SU-DHL-6 (cell line): Measurements from ENCODE around the gene SERINC3.

ENCODE experiments used
- H2AFZ ChIP-seq: fragments of 200-600 bp; sonication (generic); 2 replicates; pipeline ENCODE4 v1.6.1; 2014; ENCODE audit warnings: low read depth, mild to moderate bottlenecking, moderate library complexity, mixed read lengths, antibody characterized with exemption, low read length; ENCODE audit not compliant: severe bottlenecking
- H3F3A ChIP-seq: fragments of 200-600 bp; shearing (Covaris generic); 2 replicates; pipeline ENCODE4 v1.6.0; 2016; ENCODE audit warnings: antibody characterized with exemption, mild to moderate bottlenecking; ENCODE audit not compliant: insufficient read depth
- H3K27ac ChIP-seq: fragments of 200-600 bp; sonication (generic); 2 replicates; pipeline ENCODE4 v1.5.1; 2016; ENCODE audit warnings: low read depth, mild to moderate bottlenecking, low read length, moderate library complexity, mixed read lengths
- H3K27me3 ChIP-seq: fragments of 200-600 bp; sonication (generic), shearing (Covaris generic); 2 replicates; pipeline ENCODE4 v1.6.0; 2014; ENCODE audit warnings: mild to moderate bottlenecking, low read length
- H3K36me3 ChIP-seq: fragments of 200-600 bp; sonication (generic); 2 replicates; pipeline ENCODE4 v1.6.1; 2014; ENCODE audit warnings: mild to moderate bottlenecking, low read length, mixed read lengths
- H3K4me2 ChIP-seq: fragments of 300-600, 200-600 bp; shearing (Covaris generic), sonication (generic); 2 replicates; pipeline ENCODE4 v1.6.0; 2014; ENCODE audit warnings: low read length, low read depth, mild to moderate bottlenecking; ENCODE audit not compliant: poor library complexity, severe bottlenecking
- H3K4me3 ChIP-seq: fragments of 200-600 bp; sonication (generic); 2 replicates; pipeline ENCODE4 v1.5.1; 2014; ENCODE audit warnings: antibody characterized with exemption, low read length, mild to moderate bottlenecking, mixed read lengths; ENCODE audit not compliant: insufficient read depth, poor library complexity, severe bottlenecking
- H3K79me2 ChIP-seq: fragments of 200-600 bp; sonication (generic); 2 replicates; pipeline ENCODE4 v1.6.1; 2014; ENCODE audit warnings: mild to moderate bottlenecking, low read length, moderate library complexity; ENCODE audit not compliant: insufficient read depth
- H3K9ac ChIP-seq: fragments of 200-600 bp; sonication (generic); 2 replicates; pipeline ENCODE4 v1.7.0; 2014; ENCODE audit warnings: mild to moderate bottlenecking, low read length
- H3K9me2 ChIP-seq: fragments of 200-600 bp; sonication (generic); replicated peaks from 2 replicates; pipeline ENCODE4 v1.6.1; 2014; ENCODE audit warnings: low read length; ENCODE audit not compliant: insufficient read depth
- H3K9me3 ChIP-seq: fragments of 200-600 bp; sonication (generic); 2 replicates; pipeline ENCODE4 v1.6.1; 2014; ENCODE audit warnings: low read length, mixed read lengths; ENCODE audit not compliant: insufficient read depth
- H4K20me1 ChIP-seq: fragments of 200-600 bp; sonication (generic); 2 replicates; pipeline ENCODE4 v1.6.1; 2014; ENCODE audit warnings: low read depth, mild to moderate bottlenecking, antibody characterized with exemption, low read length, moderate library complexity, mixed read lengths
- CTCF ChIP-seq: fragments of 200-600 bp; sonication (generic); IDR thresholded peaks from one replicate; pipeline ENCODE4 v1.5.1; 2017; ENCODE audit warnings: antibody characterized with exemption, mild to moderate bottlenecking, low read length, moderate library complexity; ENCODE audit not compliant: insufficient read depth, poor library complexity, severe bottlenecking
- EZH2phosphoT487 ChIP-seq: fragments of 200-600 bp; sonication (generic), shearing (Covaris generic); conservative IDR thresholded peaks from 2 replicates; pipeline ENCODE4 v1.6.1; 2018; ENCODE audit warnings: mild to moderate bottlenecking, antibody characterized with exemption, low read length, moderate library complexity, mixed read lengths

SERINC3 gene

GRCh38 chr20:44464514-44464913 is 57.4 kb downstream of the SERINC3 start:
- Histone ChIP-seq H2AFZ (no peak overlapping the region), H3K79me2 (no peaks in the 10 kb centered on the region), H3K9me2 (no peaks in the 10 kb centered on the region), H3K36me3 (no peaks in the 10 kb centered on the region), H4K20me1 (no peaks in the 10 kb centered on the region), H3K27ac (no peak overlapping the region), H3K4me3 (no peak overlapping the region), H3F3A (no peaks in the 10 kb centered on the region), H3K4me2 (no peak overlapping the region), H3K9me3 (no peaks in the 10 kb centered on the region), H3K9ac (no peak overlapping the region), H3K27me3 (no peaks in the 10 kb centered on the region)
- TF ChIP-seq CTCF (no peak), EZH2phosphoT487 (no peak)

DNA sequence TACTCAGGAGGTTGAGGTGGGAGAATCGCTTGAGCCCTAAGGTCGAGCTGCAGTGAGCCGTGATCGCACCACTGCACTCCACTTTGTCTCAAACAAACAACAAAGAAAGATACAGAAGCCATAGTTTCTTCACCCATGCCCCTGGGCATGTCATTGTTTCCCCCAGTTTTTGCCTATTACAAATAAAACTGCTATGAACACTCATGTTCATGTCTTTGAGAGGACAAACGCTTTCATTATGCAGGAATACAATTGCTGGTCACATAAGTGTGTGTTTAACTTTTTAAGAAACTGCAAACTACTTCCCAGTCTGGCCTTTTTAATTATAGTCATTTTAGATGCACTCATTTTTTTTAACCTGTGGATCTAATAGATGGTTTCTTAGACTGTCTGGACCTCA is 58.4 kb downstream of the SERINC3 start:
- H4K20me1 ChIP-seq, result no peaks in the 10 kb centered on the region
- no peak overlapping the region for H2AFZ ChIP-seq
- H3K4me2 ChIP-seq, result no peak overlapping the region
- H3K4me3 ChIP-seq, result no peak overlapping the region
- H3K9ac ChIP-seq, result no peak overlapping the region
- no peaks in the 10 kb centered on the region for H3K79me2 ChIP-seq
- H3K9me3 ChIP-seq, result no peaks in the 10 kb centered on the region
- no peak overlapping the region for H3K27ac ChIP-seq
- TF ChIP-seq EZH2phosphoT487, result no peak
- TF ChIP-seq CTCF, result no peak
- no peaks in the 10 kb centered on the region for H3K27me3 ChIP-seq
- H3K9me2 ChIP-seq, result no peaks in the 10 kb centered on the region
- no peaks in the 10 kb centered on the region for H3K36me3 ChIP-seq
- no peaks in the 10 kb centered on the region for H3F3A ChIP-seq

GRCh38 chr20:44461803-44462174 is 60.1 kb downstream of the SERINC3 start:
- Histone ChIP-seq H3K4me2 (no peak overlapping the region), H3K79me2 (no peaks in the 10 kb centered on the region), H4K20me1 (no peaks in the 10 kb centered on the region), H3F3A (no peaks in the 10 kb centered on the region), H3K36me3 (no peaks in the 10 kb centered on the region), H3K9ac (no peak overlapping the region), H3K27ac (no peak overlapping the region), H3K27me3 (no peaks in the 10 kb centered on the region), H3K4me3 (no peak overlapping the region), H3K9me3 (no peaks in the 10 kb centered on the region), H3K9me2 (no peaks in the 10 kb centered on the region), H2AFZ (no peak overlapping the region)
- TF ChIP-seq CTCF (no peak), EZH2phosphoT487 (no peak)
